Sciatic nerve (tissue), 2 donors: ENCODE results near the gene SPINK5. TPM values are rescaled to one million over a fixed set of nuclear protein-coding genes. Genes with fewer than 3 reads are reported as not detected.
"Not testable (repeated sequence)": the region's sequence is repeated elsewhere in the genome, so short reads cannot be mapped to it uniquely, and the experiment has no call there.

Experiments used
- ATAC-seq: fragments of 200-7000 bp; cut with Tn5 transposase; one replicate; pipeline ENCODE4 v1.9.1; 2020; ENCODE audit warnings: mild to moderate bottlenecking, moderate library complexity
- DNase-seq: peaks from one replicate; pipeline ENCODE4 v3.0.0-alpha.2; 2020; ENCODE audit warnings: low spot score
- intact Hi-C: fragments of 100-400 bp; cut with DNase I; formaldehyde crosslinking; loops from one replicate; pipeline ENCODE4 v1.14.2; 2022
- total RNA-seq: library from RNA; stranded (reverse); fragmentation: NEBNext Ultra II Directional; extraction: Animal tissue kit (Norgen Biotek cat#: 25700); gene quantifications from one replicate; pipeline ENCODE4 v1.2.1, GENCODE V29; 2021
- donor health status: DM: no; HTN: no; CAD: no.
- donor health status: DM: no; HTN: no; CAD: no.

The SPINK5 gene, protein sequence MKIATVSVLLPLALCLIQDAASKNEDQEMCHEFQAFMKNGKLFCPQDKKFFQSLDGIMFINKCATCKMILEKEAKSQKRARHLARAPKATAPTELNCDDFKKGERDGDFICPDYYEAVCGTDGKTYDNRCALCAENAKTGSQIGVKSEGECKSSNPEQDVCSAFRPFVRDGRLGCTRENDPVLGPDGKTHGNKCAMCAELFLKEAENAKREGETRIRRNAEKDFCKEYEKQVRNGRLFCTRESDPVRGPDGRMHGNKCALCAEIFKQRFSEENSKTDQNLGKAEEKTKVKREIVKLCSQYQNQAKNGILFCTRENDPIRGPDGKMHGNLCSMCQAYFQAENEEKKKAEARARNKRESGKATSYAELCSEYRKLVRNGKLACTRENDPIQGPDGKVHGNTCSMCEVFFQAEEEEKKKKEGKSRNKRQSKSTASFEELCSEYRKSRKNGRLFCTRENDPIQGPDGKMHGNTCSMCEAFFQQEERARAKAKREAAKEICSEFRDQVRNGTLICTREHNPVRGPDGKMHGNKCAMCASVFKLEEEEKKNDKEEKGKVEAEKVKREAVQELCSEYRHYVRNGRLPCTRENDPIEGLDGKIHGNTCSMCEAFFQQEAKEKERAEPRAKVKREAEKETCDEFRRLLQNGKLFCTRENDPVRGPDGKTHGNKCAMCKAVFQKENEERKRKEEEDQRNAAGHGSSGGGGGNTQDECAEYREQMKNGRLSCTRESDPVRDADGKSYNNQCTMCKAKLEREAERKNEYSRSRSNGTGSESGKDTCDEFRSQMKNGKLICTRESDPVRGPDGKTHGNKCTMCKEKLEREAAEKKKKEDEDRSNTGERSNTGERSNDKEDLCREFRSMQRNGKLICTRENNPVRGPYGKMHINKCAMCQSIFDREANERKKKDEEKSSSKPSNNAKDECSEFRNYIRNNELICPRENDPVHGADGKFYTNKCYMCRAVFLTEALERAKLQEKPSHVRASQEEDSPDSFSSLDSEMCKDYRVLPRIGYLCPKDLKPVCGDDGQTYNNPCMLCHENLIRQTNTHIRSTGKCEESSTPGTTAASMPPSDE
- 0.94 TPM for total RNA-seq

DNA sequence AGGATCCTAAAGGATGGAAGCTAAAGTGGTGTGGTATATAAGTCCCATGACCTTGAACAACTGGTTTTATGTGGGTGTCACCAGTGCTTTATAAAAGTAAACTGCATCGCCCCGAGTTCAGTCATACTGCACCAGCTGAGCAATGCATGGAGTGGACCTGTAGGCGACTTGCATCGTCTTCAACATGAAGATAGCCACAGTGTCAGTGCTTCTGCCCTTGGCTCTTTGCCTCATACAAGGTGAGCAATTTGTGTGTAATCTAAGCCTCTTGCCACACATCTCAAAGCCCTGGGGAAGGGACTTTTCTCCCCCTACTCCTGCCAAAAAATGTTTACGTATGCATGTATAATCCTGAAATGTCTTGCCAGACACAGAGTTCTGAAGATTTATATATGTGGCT lies at the start of gene SPINK5:
SPINK5 (plus strand) TSS at position 120 of the 400 bp plus-strand sequence; CDS start at position 185, 65 bp downstream.
- DNase-seq: no peak
- ATAC-seq: no peak
- intact Hi-C loops: no loop called here

GRCh38 chr5:148014276-148014675 lies 49.5 kb upstream of the SPINK5 start:
- no peak for ATAC-seq
- DNase-seq: no peak
- intact Hi-C loops: no loop called here

DNA sequence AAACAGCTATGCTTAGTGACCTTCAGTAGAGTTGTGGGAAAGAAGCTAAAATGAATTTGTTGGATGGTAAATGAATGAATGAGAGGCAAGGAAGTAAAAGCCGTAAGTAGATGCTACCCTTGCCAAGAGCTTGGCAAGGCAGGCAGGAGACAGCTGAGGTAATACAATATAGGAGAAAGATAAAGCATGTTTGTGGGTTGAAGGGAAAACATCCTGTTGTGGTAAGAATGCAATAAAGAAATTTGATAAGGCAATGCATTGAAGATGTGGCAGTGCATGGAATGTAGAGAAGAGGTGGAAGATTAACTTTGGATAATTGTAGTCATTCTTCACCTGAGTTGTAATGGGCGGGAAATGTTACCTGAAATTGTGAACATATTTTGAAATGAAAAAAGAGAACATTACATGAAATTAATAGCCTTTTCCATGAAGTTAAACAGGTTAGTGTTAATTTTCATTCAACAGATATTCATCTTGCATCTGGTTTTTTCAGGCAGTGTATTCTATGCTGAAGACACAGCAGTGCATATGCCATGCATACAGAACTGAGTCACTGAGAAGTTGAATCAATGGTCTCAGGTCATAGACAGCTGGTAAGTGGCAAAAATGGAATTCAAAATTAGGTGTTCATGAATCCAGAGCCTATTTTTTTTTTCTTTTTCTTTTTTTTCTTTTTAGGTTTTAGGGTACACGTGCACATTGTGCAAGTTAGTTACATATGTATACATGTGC lies 43.4 kb upstream of the SPINK5 start:
- intact Hi-C loops: no loop called here
- DNase-seq: no peak
- no peak for ATAC-seq

DNA sequence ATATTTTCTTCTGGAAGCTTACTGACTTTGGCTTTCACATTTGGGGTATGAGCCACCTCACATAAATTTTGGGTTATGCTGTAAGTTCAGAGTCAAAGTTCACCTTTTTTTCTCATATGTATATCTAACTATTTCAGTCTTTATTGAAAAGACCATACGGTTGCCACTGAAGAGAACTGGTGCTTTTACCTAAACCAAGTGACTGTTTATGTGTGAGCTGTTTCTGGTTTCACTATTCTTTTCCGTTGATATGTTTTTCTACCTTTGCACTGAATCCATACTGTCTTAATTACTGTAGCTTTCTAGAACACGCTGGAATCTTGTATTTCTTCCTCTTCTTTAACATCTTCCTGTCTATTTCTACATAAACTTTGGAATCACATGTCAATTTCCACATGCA lies 36.3 kb upstream of the SPINK5 start:
- no peak for ATAC-seq
- intact Hi-C loops: no loop called here
- no peak for DNase-seq

DNA sequence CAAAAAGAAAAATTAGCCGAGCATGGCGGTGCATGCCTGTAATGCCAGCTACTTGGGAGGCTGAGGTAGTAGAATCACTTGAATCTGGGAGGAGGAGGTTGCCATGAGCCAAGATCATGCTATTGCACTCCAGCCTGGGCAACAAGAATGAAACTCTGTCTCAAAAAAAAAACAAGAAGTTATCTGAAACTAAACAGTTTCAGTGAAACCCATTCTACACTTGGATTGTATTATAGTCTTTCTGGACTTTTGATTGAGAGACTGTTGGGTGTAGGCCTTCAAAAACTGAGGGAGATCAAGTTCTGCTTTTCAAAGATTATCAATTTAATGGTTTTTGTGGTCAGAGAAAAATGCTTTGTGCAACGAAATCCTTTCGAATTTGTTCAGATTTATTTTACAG lies 34.6 kb upstream of the SPINK5 start:
- intact Hi-C loops: no loop called here
- ATAC-seq (no peak), DNase-seq (no peak)

GRCh38 chr5:148033134-148033533 lies 30.6 kb upstream of the SPINK5 start:
- ATAC-seq (no peak), DNase-seq (no peak)
- intact Hi-C loops: no loop called here

- intact Hi-C loops: no loop called here
Measured at GRCh38 chr5:148035676-148036075, 28.1 kb upstream of the SPINK5 start.

DNA sequence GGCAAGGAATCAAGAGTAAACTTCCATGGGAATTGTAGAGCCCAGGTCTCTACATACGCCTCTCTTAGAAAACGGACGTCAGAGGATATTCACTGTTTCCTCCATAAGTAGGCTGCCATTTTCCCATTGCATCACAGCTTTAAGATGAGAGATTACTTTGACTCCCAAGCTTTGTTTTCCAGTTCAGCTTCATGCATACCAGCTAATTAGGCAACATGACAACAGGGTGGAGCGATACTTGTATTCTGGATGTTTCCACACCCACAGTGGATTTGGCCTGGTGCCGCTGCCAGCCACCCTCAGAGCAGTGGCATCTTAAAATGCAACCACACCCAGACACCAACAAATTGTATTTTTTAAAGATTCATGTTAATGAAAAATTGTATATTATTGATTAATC lies 20.9 kb upstream of the SPINK5 start:
- intact Hi-C loops: no loop called here
- no peak for DNase-seq
- ATAC-seq: no peak

More at GRCh38 chr5:148035676-148036075, 28.1 kb upstream of the SPINK5 start:
- DNase-seq: no peak
- ATAC-seq: no peak

GRCh38 chr5:148043705-148044104 lies 20.1 kb upstream of the SPINK5 start:
- intact Hi-C loops: no loop called here
- DNase-seq (no peak), ATAC-seq (no peak)

DNA sequence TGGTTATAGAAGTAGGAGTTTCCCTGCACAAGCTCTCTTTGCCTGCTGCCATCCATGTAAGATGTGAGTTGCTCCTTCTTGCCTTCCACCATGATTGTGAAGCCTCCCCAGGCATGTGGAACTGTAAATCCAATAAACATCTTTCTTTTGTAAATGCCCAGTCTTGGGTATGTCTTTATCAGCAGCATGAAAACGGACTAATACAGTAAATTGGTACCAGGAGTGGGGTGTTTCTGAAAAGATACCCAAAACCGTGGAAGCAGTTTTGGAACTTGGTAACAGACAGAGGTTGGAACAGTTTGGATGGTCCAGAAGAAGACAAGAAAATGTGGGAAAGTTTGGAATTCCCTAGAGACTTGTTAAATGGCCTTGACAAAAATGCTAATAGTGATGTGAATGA lies 8.6 kb upstream of the SPINK5 start:
- intact Hi-C loops, ATAC-seq, DNase-seq: not testable (repeated sequence)

- ATAC-seq: no peak
- no peak for DNase-seq
- intact Hi-C loops: no loop called here
Measured at GRCh38 chr5:148060309-148060708, 3.5 kb upstream of the SPINK5 start.

DNA sequence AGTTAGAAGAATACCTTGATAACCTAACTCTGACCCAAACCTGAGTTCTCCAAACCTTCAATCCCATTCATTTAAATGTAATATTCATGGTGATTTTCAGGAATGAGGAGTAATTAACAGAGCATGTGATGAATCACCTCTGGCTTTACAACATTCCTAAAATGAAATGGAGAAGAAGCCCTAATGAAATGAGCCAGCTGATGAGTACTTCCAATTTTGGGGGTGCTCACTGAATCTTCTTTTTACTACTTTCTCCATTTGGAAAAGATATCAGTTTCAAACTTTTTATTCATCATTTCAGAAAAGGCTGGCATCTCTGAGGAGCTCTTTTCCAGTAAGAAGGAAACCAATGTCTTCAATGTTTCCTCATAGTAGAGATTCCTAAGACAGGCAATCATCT lies 2.9 kb upstream of the SPINK5 start:
- DNase-seq (no peak), ATAC-seq (no peak)
- intact Hi-C loops: no loop called here

- DNase-seq (no peak), ATAC-seq (no peak)
- intact Hi-C loops: no loop called here
Measured at GRCh38 chr5:148070621-148071020, 6.8 kb downstream of the SPINK5 start.

DNA sequence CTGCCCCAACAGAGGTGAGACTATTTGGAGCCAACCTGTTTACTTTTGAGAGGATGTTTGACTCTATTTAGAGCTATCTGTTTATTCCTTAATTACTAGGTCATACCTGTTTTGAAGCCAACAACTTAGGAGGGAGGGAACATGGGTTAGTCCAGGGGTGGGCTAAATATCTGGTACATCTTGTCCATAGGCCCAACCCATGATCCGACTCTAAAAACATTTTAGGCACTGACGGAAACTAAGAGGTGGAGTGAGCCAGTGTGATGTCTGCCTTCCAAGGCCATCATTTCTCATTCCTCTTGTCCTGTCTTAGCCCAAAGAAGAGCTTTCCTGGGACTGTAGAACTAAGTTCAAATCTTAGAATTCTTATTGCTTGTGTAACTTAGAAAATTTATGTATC lies 8.4 kb downstream of the SPINK5 start:
- intact Hi-C loops: no loop called here
- peak; percentile 72 for ATAC-seq

GRCh38 chr5:148075529-148075928 lies 11.7 kb downstream of the SPINK5 start:
- intact Hi-C loops: no loop called here
- ATAC-seq (no peak), DNase-seq (no peak)

More for the DNA sequence above, 8.4 kb downstream of the SPINK5 start:
- no peak for DNase-seq

DNA sequence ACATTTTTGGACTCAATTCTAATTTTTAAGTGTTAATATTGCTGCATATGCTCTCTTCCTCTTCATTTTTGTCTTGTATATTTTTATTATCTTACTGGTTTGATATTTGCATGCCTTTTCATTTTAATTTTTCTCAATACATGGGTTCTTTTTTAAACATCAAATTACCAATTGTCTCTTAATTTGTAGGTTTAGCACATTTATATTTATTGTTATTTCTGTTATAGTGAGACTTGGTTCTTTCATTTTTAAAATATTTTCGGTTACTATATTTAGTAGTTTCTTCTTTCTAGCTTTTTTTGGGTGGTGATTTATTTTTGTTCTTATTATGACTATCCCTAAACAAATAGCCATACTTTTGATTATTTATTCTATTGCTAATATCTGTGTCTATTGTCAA lies 19.4 kb downstream of the SPINK5 start:
- DNase-seq (no peak), ATAC-seq (no peak)
- intact Hi-C loops: no loop called here

DNA sequence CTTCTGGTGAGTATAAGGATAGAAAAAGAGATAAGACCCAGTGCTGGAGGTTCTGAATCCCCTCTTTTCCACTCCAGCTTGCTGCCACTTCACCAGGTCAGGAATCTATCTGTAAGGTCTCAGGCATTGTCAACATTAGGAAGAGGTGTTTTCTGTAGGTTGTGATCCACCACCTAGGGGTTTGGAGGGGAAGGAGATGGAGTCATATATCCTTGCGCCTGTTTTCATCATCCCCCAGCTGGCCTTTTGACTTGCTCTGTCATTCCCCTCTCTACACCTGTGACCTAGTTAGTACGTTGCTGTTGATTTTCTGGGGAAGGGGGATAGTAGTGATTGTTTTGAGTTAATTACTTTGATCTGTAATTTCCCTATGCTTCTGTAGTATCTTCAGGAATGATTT lies 20.5 kb downstream of the SPINK5 start:
- DNase-seq: no peak
- ATAC-seq: no peak
- intact Hi-C loops: no loop called here

- no peak for ATAC-seq
- no peak for DNase-seq
- intact Hi-C loops: no loop called here
Measured at GRCh38 chr5:148085310-148085709, 21.5 kb downstream of the SPINK5 start.
